Osteoblast (primary cell): ENCODE measurements around the gene IGFBP5. TPM values are rescaled to one million over a fixed set of nuclear protein-coding genes. Genes with fewer than 3 reads are reported as not detected.

Experiments used
- DNase-seq: peaks from one replicate; pipeline ENCODE4 v3.0.0; 2011; ENCODE audit warnings: low spot score, mixed read lengths; ENCODE audit not compliant: insufficient read length; ENCODE audit errors: missing footprints
- H2AFZ ChIP-seq: 2 replicates; pipeline ENCODE4 v1.6.0; 2011; ENCODE audit warnings: mild to moderate bottlenecking, low read length
- H3K27ac ChIP-seq: 2 replicates; pipeline ENCODE4 v1.5.1; 2011; ENCODE audit warnings: mild to moderate bottlenecking, low read depth, low read length, moderate library complexity
- H3K27me3 ChIP-seq: 2 replicates; pipeline ENCODE4 v1.6.0; 2012; ENCODE audit warnings: mild to moderate bottlenecking, control low read depth, inconsistent platforms, low read length, moderate library complexity; ENCODE audit not compliant: insufficient read depth
- H3K36me3 ChIP-seq: 2 replicates; pipeline ENCODE4 v1.5.1; 2011; ENCODE audit warnings: mild to moderate bottlenecking, low read length, control low read depth, moderate library complexity; ENCODE audit not compliant: insufficient read depth
- H3K4me1 ChIP-seq: 2 replicates; pipeline ENCODE4 v1.5.1; 2011; ENCODE audit warnings: mild to moderate bottlenecking, low read length, control low read depth, moderate library complexity; ENCODE audit not compliant: insufficient read depth
- H3K4me2 ChIP-seq: 2 replicates; pipeline ENCODE4 v1.6.0; 2011; ENCODE audit warnings: mild to moderate bottlenecking, low read length; ENCODE audit not compliant: insufficient read depth
- H3K4me3 ChIP-seq: fragments of 200-600 bp; sonication (generic); 3 replicates; pipeline ENCODE4 v1.5.1; 2012; ENCODE audit warnings: mild to moderate bottlenecking, low read length, inconsistent platforms; ENCODE audit not compliant: insufficient read depth
- H3K79me2 ChIP-seq: 2 replicates; pipeline ENCODE4 v1.6.0; 2012; ENCODE audit warnings: mild to moderate bottlenecking, low read length, control low read depth, inconsistent platforms; ENCODE audit not compliant: insufficient read depth
- H3K9me3 ChIP-seq: 2 replicates; pipeline ENCODE4 v1.5.1; 2011; ENCODE audit warnings: low read depth, low read length, control low read depth
- H4K20me1 ChIP-seq: 2 replicates; pipeline ENCODE4 v1.6.0; 2012; ENCODE audit warnings: mild to moderate bottlenecking, low read length, control low read depth; ENCODE audit not compliant: insufficient read depth
- CTCF ChIP-seq: IDR thresholded peaks from 2 replicates; pipeline ENCODE4 v1.5.1; 2011; ENCODE audit warnings: mild to moderate bottlenecking, low read depth, low read length, moderate library complexity; ENCODE audit errors: extremely low read depth
- total RNA-seq: library from RNA; depleted of rRNA; stranded (reverse); fragments of >200 nt; gene quantifications from 2 replicates; pipeline ENCODE4 v1.2.3, GENCODE V29; 2012

IGFBP5 gene
- total RNA-seq, 1 donor: 12.3 TPM

GRCh38 chr2:216680951-216681629 is 14.3 kb downstream of the IGFBP5 start:
- no peak for TF ChIP-seq CTCF
- Histone ChIP-seq H3K9me3 (no peaks in the 10 kb centered on the region), H3K4me2 (no peak overlapping the region), H3K4me3 (no peak overlapping the region), H3K27ac (no peak overlapping the region), H4K20me1 (no peaks in the 10 kb centered on the region), H2AFZ (no peak overlapping the region), H3K36me3 (no peaks in the 10 kb centered on the region), H3K79me2 (no peaks in the 10 kb centered on the region), H3K27me3 (peaks cover 14% of the 10 kb centered on the region), H3K4me1 (peaks cover 9% of the 10 kb centered on the region)
- DNase-seq: peak; percentile 73

GRCh38 chr2:216679658-216680024 is 15.7 kb downstream of the IGFBP5 start:
- H2AFZ ChIP-seq: no peak overlapping the region
- no peak overlapping the region for H3K27ac ChIP-seq
- no peaks in the 10 kb centered on the region for H4K20me1 ChIP-seq

GRCh38 chr2:216678813-216679657 is 16.3 kb downstream of the IGFBP5 start:
- peaks cover 28% of the 10 kb centered on the region for H3K27me3 ChIP-seq
- H4K20me1 ChIP-seq: no peaks in the 10 kb centered on the region
- no peaks in the 10 kb centered on the region for H3K36me3 ChIP-seq
- H3K9me3 ChIP-seq: no peaks in the 10 kb centered on the region
- H3K4me2 ChIP-seq: no peak overlapping the region
- H3K4me1 ChIP-seq: peaks cover 9% of the 10 kb centered on the region
- H3K79me2 ChIP-seq: no peaks in the 10 kb centered on the region
- H3K4me3 ChIP-seq: no peak overlapping the region
- H2AFZ ChIP-seq: no peak overlapping the region
- no peak overlapping the region for H3K27ac ChIP-seq
- DNase-seq: peak; percentile 75
- no peak for TF ChIP-seq CTCF

More at GRCh38 chr2:216679658-216680024, 15.7 kb downstream of the IGFBP5 start:
- H3K27me3 ChIP-seq: peaks cover 22% of the 10 kb centered on the region
- no peaks in the 10 kb centered on the region for H3K79me2 ChIP-seq
- DNase-seq: no peak
- no peak for TF ChIP-seq CTCF
- no peak overlapping the region for H3K4me3 ChIP-seq
- H3K4me1 ChIP-seq: peaks cover 9% of the 10 kb centered on the region
- no peak overlapping the region for H3K4me2 ChIP-seq
- no peaks in the 10 kb centered on the region for H3K9me3 ChIP-seq
- no peaks in the 10 kb centered on the region for H3K36me3 ChIP-seq

- Histone ChIP-seq H3K4me2 (no peak overlapping the region), H3K4me3 (no peak overlapping the region), H3K79me2 (no peaks in the 10 kb centered on the region), H3K4me1 (peaks cover 4% of the 10 kb centered on the region), H3K27me3 (peaks cover 29% of the 10 kb centered on the region), H3K9me3 (no peaks in the 10 kb centered on the region), H4K20me1 (no peaks in the 10 kb centered on the region), H2AFZ (no peak overlapping the region), H3K36me3 (no peaks in the 10 kb centered on the region), H3K27ac (no peak overlapping the region)
- no peak for TF ChIP-seq CTCF
- no peak for DNase-seq
These were observed 17.3 kb downstream of the IGFBP5 start for GRCh38 chr2:216678098-216678465.
